Stimulated activated CD4-positive, alpha-beta T cell treated with anti-CD3 and anti-CD28 coated beads, Interleukin-2, amount 100 ng/mL, for 48 hours (primary cell): Measurements from ENCODE around the gene BARHL1.
A peak's percentile ranks its signal among the peaks of the same experiment; 100 is the strongest.
"Not testable (repeated sequence)": the region's sequence is repeated elsewhere in the genome, so short reads cannot be mapped to it uniquely, and the experiment has no call there.

Experiments
- DNase-seq, 2 donors: peaks; one replicate each; pipeline ENCODE4 v3.0.0-alpha.2; 2020

BARHL1 gene

DNA sequence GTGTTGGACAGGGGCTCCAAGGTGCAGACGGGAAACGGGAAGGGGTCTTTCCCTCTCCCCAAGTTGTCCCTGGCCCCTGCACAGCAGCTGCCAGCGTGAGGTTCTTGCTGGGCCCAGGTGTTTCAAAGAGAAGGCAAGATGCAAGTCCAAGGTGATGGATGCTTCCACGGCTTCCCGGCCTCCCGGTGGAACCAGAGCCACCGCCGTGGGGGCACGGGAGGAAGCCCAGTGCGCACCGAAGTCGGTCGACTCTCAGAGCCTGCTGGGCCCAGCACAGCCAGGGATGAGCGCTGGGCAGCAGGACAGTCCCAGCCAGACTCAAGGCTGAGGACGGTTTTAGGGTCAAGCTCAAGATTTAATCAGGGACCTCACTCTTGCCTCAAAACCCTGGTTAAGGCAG is 25.2 kb upstream of the BARHL1 start:
- DNase-seq = no peak

DNA sequence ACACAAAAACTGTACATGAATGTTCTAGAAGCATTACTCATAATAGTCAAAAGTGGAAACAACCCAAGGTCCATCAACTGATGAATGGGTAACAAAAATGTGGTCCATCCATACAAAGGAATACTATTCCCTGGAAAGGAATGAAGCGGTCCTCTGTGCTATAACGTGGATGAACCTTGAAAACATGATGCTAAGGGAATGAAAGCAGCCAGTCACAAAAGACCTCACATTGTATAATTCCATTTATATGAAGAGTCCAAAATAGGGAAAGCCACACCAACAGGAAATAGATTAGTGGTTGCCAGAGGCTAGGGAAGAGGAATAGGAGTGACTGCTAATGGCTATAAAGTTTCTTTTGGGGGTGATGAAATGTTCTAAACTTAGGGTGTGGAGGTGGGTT is 22.7 kb upstream of the BARHL1 start:
- DNase-seq = no peak

GRCh38 chr9:132560616-132561202 is 21.7 kb upstream of the BARHL1 start:
- DNase-seq = no peak

DNA sequence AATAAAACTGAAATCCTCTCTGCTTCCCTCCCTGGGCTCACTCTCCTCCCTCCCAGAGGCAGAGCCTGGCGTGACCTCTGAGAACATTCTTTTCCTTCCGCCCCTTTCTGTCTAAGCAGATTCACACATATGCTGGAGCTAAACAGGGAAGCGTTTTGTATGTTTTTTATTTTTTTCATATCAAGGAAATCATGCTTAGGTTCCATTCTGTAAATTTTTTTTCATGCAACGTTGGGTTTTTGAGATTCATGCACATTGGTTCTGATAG is 20.2 kb upstream of the BARHL1 start:
- no peak for DNase-seq

DNA sequence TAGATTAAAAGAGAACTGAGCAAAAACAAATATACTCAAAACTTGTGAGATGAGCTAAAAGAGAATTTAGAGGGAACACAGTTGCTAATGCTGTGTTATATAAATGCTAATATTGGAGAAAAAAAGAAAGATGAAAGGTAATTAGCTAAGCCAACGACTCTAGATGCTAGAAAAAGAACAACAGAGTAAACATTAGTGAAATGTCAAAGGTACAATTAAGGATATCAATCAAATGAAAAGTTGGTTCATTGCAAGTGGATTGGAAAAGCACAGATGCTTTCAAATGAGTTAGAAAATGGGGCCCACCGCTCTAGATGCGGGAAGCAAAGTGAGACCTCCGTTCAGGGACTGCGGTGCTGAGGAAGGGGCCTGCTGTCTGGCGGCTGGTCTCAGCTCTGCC is 17.9 kb upstream of the BARHL1 start:
- DNase-seq = no peak

GRCh38 chr9:132568787-132569186 is 13.6 kb upstream of the BARHL1 start:
- DNase-seq = not testable (repeated sequence)

DNA sequence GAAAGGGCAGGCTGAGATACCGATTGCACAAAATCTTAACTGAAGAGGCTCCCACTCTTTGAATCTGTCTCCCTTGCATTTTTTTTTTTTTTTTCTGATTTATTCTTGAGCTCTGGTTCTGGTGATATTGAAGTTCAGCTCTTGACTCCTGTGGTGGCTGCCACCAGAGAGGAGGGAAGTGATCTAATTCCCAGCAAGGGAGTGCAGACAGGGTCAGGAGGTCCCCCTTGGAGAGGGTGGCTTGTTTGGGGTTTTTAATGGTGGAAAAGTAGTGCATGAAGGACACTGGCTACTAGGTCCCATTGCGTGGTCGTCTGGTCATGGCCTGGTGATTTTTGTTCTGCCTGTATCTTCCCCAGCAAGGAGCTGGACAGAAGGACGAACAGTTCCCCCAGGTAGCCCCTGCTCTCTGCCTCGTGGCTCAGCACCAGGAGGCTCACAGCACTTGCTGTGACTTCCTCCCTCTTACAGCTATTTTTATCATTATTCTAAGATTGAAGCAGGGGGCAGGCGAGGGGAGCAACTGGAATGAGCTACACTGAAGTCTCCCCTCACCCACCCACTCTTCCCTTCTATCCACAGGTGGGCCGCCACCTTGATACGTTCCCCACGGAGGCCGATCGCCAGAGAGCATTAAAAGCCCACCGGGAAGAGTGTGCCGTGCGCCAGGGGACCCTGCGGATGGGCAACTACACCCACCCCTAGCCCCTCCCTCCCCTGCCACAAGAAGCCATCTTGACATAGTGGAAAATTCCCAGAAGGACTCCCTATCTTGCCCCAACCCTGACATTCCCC is 10.4 kb upstream of the BARHL1 start:
- DNase-seq = no peak

DNA sequence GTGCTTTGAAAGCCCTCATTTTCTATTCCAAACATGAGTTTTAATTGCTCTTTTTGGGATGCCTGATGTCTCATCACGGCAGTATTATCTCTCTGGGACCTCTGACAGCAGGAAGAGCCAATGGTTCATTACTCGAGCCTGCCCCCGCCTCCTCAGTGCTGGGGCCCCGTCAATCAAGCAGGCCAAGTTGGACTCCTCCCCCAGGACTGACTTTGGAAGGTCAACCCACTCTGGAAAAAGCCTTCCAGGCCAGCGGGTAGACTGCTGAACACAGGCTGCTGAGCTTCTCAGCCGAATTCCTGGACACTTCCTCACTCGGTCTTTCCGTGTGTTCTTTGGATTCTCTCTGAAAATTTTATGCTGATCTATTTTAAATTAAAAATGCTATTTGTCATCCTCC is 9.5 kb upstream of the BARHL1 start:
- DNase-seq = no peak

- DNase-seq = peak; percentile 48 to 53
These were observed 7.3 kb upstream of the BARHL1 start for GRCh38 chr9:132575005-132575609.

- no peak for DNase-seq
These were observed 6.6 kb upstream of the BARHL1 start for GRCh38 chr9:132575811-132576210.

- DNase-seq = no peak
These were observed 5.3 kb upstream of the BARHL1 start for GRCh38 chr9:132577119-132577518.

- DNase-seq = no peak
These were observed 4.0 kb upstream of the BARHL1 start for GRCh38 chr9:132578367-132578932.

DNA sequence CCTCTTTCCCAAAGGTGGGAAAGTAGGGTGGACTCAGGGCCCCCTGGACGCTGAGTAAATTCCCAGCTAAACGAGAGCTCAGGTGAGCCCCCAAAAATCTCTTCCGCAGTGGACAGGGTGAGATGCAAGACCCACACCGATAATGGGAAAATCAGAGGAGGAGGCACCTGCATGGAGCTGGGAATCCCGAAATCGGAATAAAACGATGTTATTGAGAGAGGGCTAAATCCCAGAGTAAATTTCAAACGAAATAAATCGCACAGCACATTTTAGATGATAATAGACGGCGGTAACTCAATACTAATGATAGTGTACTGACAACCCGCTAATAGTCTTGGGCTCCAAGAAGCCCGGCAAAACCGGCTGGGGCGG is 3.0 kb upstream of the BARHL1 start:
- no peak for DNase-seq

DNA sequence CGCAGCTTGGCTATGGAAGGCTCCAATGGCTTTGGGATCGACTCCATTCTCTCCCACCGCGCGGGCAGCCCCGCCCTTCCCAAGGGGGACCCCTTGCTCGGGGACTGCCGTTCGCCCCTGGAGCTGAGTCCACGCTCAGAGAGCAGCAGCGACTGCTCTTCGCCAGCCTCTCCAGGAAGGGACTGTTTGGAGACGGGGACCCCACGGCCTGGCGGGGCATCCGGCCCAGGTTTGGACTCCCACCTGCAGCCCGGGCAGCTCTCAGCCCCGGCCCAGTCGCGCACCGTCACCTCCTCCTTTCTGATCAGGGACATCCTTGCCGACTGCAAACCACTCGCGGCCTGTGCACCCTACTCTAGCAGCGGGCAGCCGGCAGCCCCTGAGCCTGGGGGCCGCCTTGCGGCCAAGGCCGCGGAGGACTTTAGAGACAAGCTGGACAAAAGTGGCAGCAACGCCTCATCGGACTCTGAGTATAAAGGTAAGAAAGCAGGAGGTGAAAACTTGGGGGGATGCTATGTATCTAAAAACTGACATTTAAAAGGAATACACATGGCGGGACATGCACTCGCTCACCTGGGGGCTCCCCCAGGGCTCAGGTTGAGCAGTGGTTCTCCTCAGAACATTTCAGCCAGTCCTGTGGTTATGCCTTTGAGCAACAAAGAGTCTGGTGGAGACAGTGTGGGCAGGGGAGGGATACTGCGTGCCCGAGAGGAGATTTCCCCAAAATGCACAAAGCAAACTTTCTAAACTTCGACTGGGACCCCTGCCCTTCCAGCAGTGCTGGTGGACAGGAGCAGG is 579 bp downstream of the BARHL1 start:
- DNase-seq = no peak

DNA sequence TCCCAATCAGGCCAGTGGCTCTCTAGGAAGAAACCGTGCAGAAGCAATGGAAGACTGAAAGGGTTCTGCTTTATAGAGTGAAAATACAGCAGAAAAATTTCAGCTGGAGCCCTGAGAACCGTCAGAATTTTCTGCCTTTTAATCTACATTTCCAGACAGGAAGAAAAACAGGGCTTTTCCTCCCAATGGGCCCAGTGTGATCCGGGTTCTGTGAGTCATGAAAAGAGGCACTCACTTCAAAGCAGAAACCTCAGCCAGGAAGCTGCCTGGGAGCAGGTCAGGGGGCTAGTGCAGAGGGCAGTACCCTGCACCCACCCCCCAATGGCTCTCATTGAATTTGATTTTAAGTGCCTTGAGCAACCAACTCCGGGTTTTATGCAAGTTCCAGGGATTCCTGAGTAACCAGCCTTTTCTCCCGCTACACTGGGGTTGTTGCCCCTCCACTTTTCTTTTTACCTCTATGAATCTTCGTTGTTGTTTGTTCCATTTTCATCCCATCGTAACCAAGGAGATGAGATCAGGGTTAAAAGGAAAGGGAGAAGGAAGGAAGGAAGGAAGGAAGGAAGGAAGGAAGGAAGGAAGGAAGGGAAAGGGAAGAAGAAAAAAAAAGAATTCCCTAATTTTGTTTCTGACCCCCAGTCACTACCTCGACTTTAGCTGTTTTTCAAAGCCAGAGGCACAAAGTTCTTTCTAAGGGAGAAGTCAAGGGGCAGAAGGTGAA is 1.3 kb downstream of the BARHL1 start:
- DNase-seq = no peak

GRCh38 chr9:132584601-132585560 is 2.5 kb downstream of the BARHL1 start:
- DNase-seq = no peak

DNA sequence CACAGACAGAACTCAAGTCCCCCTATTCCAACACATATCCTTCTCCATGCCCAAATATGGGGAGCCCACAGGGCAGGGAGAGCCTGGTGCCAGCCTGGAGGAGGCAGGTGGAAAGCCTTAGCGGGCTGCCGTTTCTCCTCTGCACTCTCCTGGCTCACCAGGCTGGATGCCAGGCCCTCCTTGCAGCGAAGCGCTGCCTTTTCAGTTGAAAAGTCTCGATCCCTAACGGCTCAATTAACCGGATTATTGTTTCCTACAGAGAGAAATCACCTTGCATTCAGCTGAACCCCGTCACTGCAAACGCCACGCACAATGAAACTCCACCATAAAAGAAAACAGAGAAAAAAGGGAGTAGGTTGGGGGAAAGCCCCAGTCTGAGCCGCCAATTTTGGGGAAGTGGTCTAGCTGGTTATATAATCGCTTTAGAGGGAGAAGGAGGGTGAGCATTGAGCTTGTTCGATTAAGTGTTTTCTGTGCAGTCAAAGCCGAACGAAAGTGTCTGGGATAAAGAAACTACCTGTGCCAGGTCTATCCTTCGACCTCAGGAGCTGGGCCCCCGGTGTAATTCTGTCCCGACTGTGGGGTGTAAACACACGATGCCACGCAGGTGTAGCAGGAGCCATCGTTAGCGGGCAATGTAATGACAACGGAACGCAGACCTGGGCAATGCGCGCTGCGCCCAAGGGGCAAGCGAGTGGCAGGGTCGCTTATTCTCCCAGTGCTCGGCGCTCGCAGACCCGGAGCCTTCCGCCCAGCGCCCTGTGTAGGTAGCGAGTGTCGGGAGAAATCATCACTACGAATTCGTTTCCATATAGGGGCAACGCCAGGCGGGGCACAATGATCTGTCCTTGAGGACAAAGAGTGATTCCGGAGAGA is 3.8 kb downstream of the BARHL1 start:
- no peak for DNase-seq

DNA sequence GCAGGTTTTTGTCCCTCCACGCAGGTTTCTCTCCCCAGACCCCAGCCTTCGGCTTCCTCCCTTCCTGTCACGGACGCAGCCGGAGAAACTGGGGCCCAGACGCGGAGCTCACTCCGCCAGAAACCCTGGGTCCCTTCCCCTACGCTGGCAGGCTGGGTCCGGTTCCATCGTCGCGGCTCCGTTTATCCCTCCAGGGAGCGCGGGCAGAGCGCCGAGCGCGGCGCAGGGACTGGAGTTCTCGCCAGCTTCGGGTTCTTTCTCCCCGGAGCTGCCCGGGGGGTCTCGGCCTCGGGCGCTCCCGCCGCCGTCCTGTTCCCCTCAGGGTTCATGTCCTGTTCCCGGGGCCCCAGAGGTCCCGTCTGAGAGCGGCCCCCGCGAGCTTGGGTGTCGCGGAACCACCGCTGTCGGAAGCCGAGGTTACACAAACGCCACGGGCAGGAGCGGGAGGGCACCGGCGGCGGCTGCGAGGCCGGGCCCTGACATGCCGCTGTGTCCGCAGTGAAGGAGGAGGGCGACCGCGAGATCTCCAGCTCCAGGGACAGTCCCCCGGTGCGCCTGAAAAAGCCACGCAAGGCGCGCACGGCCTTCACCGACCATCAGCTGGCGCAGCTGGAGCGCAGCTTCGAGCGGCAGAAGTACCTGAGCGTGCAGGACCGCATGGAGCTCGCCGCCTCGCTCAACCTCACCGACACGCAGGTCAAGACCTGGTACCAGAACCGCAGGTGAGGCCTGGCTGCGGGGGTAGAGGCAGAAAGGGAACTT is 4.6 kb downstream of the BARHL1 start:
- no peak for DNase-seq

DNA sequence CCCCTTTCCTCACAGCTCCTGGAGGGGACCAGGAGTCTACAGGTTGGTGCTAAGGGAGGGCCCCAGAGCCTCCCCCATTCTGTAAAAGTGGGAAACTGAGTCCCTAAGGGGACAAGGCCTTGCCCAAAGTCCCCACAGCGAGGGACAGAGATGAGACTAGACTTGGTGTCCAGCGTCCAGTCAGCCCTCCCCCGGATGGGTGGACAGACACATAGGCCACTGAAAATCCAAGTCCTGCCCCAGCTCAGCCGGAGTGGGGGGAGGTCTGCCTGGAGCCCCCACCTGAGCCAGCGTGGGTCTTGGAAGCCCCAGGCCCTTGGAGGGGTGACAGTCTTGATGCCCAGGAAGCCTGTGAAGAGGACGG is 5.2 kb downstream of the BARHL1 start:
- DNase-seq = no peak

DNA sequence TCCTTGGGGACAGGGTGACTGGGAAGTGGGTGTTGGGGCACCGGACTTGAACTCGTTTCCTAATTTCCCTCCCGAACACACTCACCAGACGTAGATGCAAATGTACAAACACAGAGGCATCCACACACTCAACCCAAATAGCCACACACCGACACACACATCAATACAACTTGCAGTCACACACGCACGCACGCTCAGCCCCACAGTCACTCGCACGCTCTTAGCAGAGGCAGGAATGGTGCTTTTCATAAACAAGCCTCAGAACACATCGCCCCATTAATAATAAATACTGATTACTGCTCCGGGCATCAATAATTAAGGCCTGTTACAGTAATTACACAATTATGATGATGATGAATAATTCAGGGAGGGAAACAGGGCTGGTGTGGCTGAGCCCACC is 5.7 kb downstream of the BARHL1 start:
- DNase-seq = no peak
